ENCODE results near the gene KBTBD7. TPM values are rescaled to one million over a fixed set of nuclear protein-coding genes. Genes with fewer than 3 reads are reported as not detected.

Gene KBTBD7
- total RNA-seq, 1 donor from 2014 or later: 11.1 TPM

GRCh38 chr13:41193469-41193868 is 900 bp downstream of the KBTBD7 start:
- Mint-ChIP-seq H3K27me3 (ENCODE audit: low read depth) (no peaks in the 10 kb centered on the region), H3K27ac (peak overlapping the region; percentile 47), H3K4me1 (peaks cover 8% of the 10 kb centered on the region), H3K4me3 (peak overlapping the region; percentile 82), H3K36me3 (peaks cover 36% of the 10 kb centered on the region), H3K9me3 (peaks cover 29% of the 10 kb centered on the region)
- no peak for DNase-seq (ENCODE audit: low spot score in 2 of 2, unreplicated experiment in 2 of 2)
- TF ChIP-seq CTCF (IDR thresholded peaks at IDR 0.05; ENCODE audit: unreplicated experiment): no peak

GRCh38 chr13:41188584-41188983 is 5.8 kb downstream of the KBTBD7 start:
- Mint-ChIP-seq H3K27ac (no peak overlapping the region), H3K36me3 (peaks cover 31% of the 10 kb centered on the region), H3K27me3 (ENCODE audit: low read depth) (no peaks in the 10 kb centered on the region), H3K9me3 (peaks cover 31% of the 10 kb centered on the region), H3K4me3 (no peak overlapping the region), H3K4me1 (peaks cover 4% of the 10 kb centered on the region)
- no peak for DNase-seq (ENCODE audit: low spot score in 2 of 2, unreplicated experiment in 2 of 2)
- no peak for TF ChIP-seq CTCF (IDR thresholded peaks at IDR 0.05; ENCODE audit: unreplicated experiment)

- H3K4me3 Mint-ChIP-seq: no peak overlapping the region
- no peak for DNase-seq (ENCODE audit: low spot score in 2 of 2, unreplicated experiment in 2 of 2)
- no peak overlapping the region for H3K27ac Mint-ChIP-seq
- peaks cover 14% of the 10 kb centered on the region for H3K36me3 Mint-ChIP-seq
- TF ChIP-seq CTCF (IDR thresholded peaks at IDR 0.05; ENCODE audit: unreplicated experiment): no peak
- H3K27me3 Mint-ChIP-seq (ENCODE audit: low read depth): no peaks in the 10 kb centered on the region
- peaks cover 20% of the 10 kb centered on the region for H3K9me3 Mint-ChIP-seq
- H3K4me1 Mint-ChIP-seq: peaks cover 2% of the 10 kb centered on the region
Observed at GRCh38 chr13:41186481-41186880, 7.9 kb downstream of the KBTBD7 start.

GRCh38 chr13:41182231-41182630 is 12.1 kb downstream of the KBTBD7 start:
- DNase-seq (ENCODE audit: low spot score in 2 of 2, unreplicated experiment in 2 of 2): no peak
- Mint-ChIP-seq H3K9me3 (peaks cover 12% of the 10 kb centered on the region), H3K4me1 (no peaks in the 10 kb centered on the region), H3K27ac (no peak overlapping the region), H3K27me3 (ENCODE audit: low read depth) (no peaks in the 10 kb centered on the region), H3K4me3 (no peak overlapping the region), H3K36me3 (no peaks in the 10 kb centered on the region)
- no peak for TF ChIP-seq CTCF (IDR thresholded peaks at IDR 0.05; ENCODE audit: unreplicated experiment)

- DNase-seq (ENCODE audit: low spot score in 2 of 2, unreplicated experiment in 2 of 2): no peak
- no peak for TF ChIP-seq CTCF (IDR thresholded peaks at IDR 0.05; ENCODE audit: unreplicated experiment)
Observed at GRCh38 chr13:41179593-41180250, 14.6 kb downstream of the KBTBD7 start.

More at GRCh38 chr13:41179593-41180250, 14.6 kb downstream of the KBTBD7 start:
- peaks cover 14% of the 10 kb centered on the region for H3K36me3 Mint-ChIP-seq
- no peak overlapping the region for H3K27ac Mint-ChIP-seq
- H3K27me3 Mint-ChIP-seq (ENCODE audit: low read depth): no peaks in the 10 kb centered on the region
- no peak overlapping the region for H3K4me3 Mint-ChIP-seq
- no peaks in the 10 kb centered on the region for H3K4me1 Mint-ChIP-seq
- peaks cover 31% of the 10 kb centered on the region for H3K9me3 Mint-ChIP-seq

Measured in mesothelial cell of epicardium (in vitro differentiated cells).